GM19239 (cell line): ENCODE results near the gene C4B.
"Not testable (repeated sequence)": the region's sequence is repeated elsewhere in the genome, so short reads cannot be mapped to it uniquely, and the experiment has no call there.

Source experiments
- DNase-seq: peaks from one replicate; pipeline ENCODE4 v3.0.0; 2011; ENCODE audit warnings: low spot score; ENCODE audit not compliant: insufficient read length
- FAIRE-seq: peaks from 2 replicates; lab custom pipeline; 2011; peaks lifted over from hg19 to GRCh38; lab: Jason Lieb, UNC

C4B gene

GRCh38 chr6:32022100-32022499, 7.5 kb downstream of the C4B start:
- DNase-seq, FAIRE-seq: not testable (repeated sequence)

- DNase-seq, FAIRE-seq: not testable (repeated sequence)
Observed at GRCh38 chr6:32028631-32029030, 14.0 kb downstream of the C4B start.

GRCh38 chr6:32029553-32029952, 15.0 kb downstream of the C4B start:
- DNase-seq, FAIRE-seq: not testable (repeated sequence)

GRCh38 chr6:32035283-32036013, 20.9 kb downstream of the C4B start:
- not testable (repeated sequence) for FAIRE-seq, DNase-seq

GRCh38 chr6:32037136-32037535, 22.5 kb downstream of the C4B start:
- FAIRE-seq, DNase-seq: not testable (repeated sequence)

- FAIRE-seq, DNase-seq: not testable (repeated sequence)
Observed at GRCh38 chr6:32037598-32038524, 23.3 kb downstream of the C4B start, which contains the start of gene CYP21A2. CYP21A2 (plus strand) TSS chr6:32038415; CDS start chr6:32038423, 8 bp downstream.

- DNase-seq, FAIRE-seq: not testable (repeated sequence)
Observed at GRCh38 chr6:32038878-32039277, 24.3 kb downstream of the C4B start.

- not testable (repeated sequence) for DNase-seq, FAIRE-seq
Observed at GRCh38 chr6:32039321-32040274, 25.0 kb downstream of the C4B start.

- not testable (repeated sequence) for FAIRE-seq, DNase-seq
Observed at GRCh38 chr6:32040299-32041049, 25.9 kb downstream of the C4B start.

- FAIRE-seq, DNase-seq: not testable (repeated sequence)
Observed at GRCh38 chr6:32041050-32041321, 26.4 kb downstream of the C4B start.

GRCh38 chr6:32041385-32041784, 26.8 kb downstream of the C4B start:
- not testable (repeated sequence) for DNase-seq, FAIRE-seq

GRCh38 chr6:32042276-32042675, 27.7 kb downstream of the C4B start:
- FAIRE-seq, DNase-seq: not testable (repeated sequence)

- DNase-seq, FAIRE-seq: not testable (repeated sequence)
Observed at GRCh38 chr6:32043589-32044380, 29.2 kb downstream of the C4B start.

GRCh38 chr6:32044916-32045315, 30.3 kb downstream of the C4B start:
- DNase-seq, FAIRE-seq: not testable (repeated sequence)

GRCh38 chr6:32045811-32046449, 31.3 kb downstream of the C4B start:
- no peak for FAIRE-seq
- no peak for DNase-seq

- DNase-seq, result no peak
- no peak for FAIRE-seq
Observed at GRCh38 chr6:32046450-32047083, 32.0 kb downstream of the C4B start.

- no peak for FAIRE-seq
- DNase-seq, result no peak
Observed at GRCh38 chr6:32047084-32047478, 32.5 kb downstream of the C4B start.

- DNase-seq, result no peak
- FAIRE-seq, result no peak
Observed at GRCh38 chr6:32047539-32047854, 32.9 kb downstream of the C4B start.
